SK-N-SH treated with all-trans-retinoic acid at 6 μM for 48 hours (cell line): Measurements from ENCODE around the gene OR12D2.

Experiments used
- ATAC-seq: fragments of 200-7000 bp; cut with Tn5 transposase; 3 replicates; pipeline ENCODE4 v1.9.1; 2020; ENCODE audit warnings: mild to moderate bottlenecking, moderate library complexity
- ARNTL ChIP-seq: fragments of 450-650 bp; formaldehyde crosslinking; IDR thresholded peaks from 2 replicates; pipeline ENCODE4 v1.5.0; 2020; ENCODE audit warnings: low read depth, mild to moderate bottlenecking, moderate library complexity, borderline replicate concordance
- BACH2 ChIP-seq: fragments of 250-450 bp; sonication (Bioruptor Pico); IDR thresholded peaks from 2 replicates; pipeline ENCODE4 v1.9.0; 2021; ENCODE audit warnings: mild to moderate bottlenecking, borderline replicate concordance
- CREB5 ChIP-seq: fragments of 250-450 bp; sonication (Bioruptor Pico); IDR thresholded peaks from 2 replicates; pipeline ENCODE4 v1.5.1; 2020; ENCODE audit warnings: low read depth, mild to moderate bottlenecking, moderate library complexity
- CSDC2 ChIP-seq: fragments of 250-450 bp; sonication (Bioruptor Pico); IDR thresholded peaks from 2 replicates; pipeline ENCODE4 v1.5.0; 2020; ENCODE audit warnings: mild to moderate bottlenecking, moderate library complexity
- CSRNP3 ChIP-seq: fragments of 250-450 bp; sonication (Bioruptor Pico); IDR thresholded peaks from 2 replicates; pipeline ENCODE4 v1.5.1; 2021; ENCODE audit warnings: mild to moderate bottlenecking, moderate library complexity
- GLIS3 ChIP-seq: fragments of 250-450 bp; sonication (Bioruptor Pico); IDR thresholded peaks from 2 replicates; pipeline ENCODE4 v1.5.0; 2020; ENCODE audit warnings: mild to moderate bottlenecking, moderate library complexity
- ISL1 ChIP-seq: fragments of 250-450 bp; sonication (Bioruptor Pico); IDR thresholded peaks from 2 replicates; pipeline ENCODE4 v2.1.2; 2022; ENCODE audit warnings: mild to moderate bottlenecking, moderate library complexity
- OSR1 ChIP-seq: fragments of 250-450 bp; sonication (Bioruptor Pico); IDR thresholded peaks from 2 replicates; pipeline ENCODE4 v1.8.0; 2022; ENCODE audit warnings: moderate library complexity, mild to moderate bottlenecking, inconsistent platforms
- PATZ1 ChIP-seq: fragments of 250-450 bp; sonication (Bioruptor Pico); IDR thresholded peaks from 2 replicates; pipeline ENCODE4 v1.8.0; 2020; ENCODE audit warnings: mild to moderate bottlenecking, moderate library complexity, borderline replicate concordance
- POU6F1 ChIP-seq: fragments of 250-450 bp; sonication (Bioruptor Pico); IDR thresholded peaks from 2 replicates; pipeline ENCODE4 v1.8.0; 2021; ENCODE audit warnings: low read depth, mild to moderate bottlenecking, moderate library complexity, borderline replicate concordance
- PPARA ChIP-seq: fragments of 250-450 bp; sonication (Bioruptor Pico); IDR thresholded peaks from 2 replicates; pipeline ENCODE4 v1.5.0; 2020; ENCODE audit warnings: mild to moderate bottlenecking, borderline replicate concordance
- RARB ChIP-seq: fragments of 250-450 bp; sonication (Bioruptor Pico); IDR thresholded peaks from 2 replicates; pipeline ENCODE4 v1.8.0; 2021; ENCODE audit warnings: mild to moderate bottlenecking, moderate library complexity
- SNAI2 ChIP-seq: fragments of 250-450 bp; sonication (Bioruptor Pico); IDR thresholded peaks from 2 replicates; pipeline ENCODE4 v1.5.0; 2020; ENCODE audit warnings: mild to moderate bottlenecking, moderate library complexity
- TCF4 ChIP-seq: fragments of 250-450 bp; sonication (Bioruptor Pico); IDR thresholded peaks from 2 replicates; pipeline ENCODE4 v1.8.0; 2021; ENCODE audit warnings: mild to moderate bottlenecking, moderate library complexity, borderline replicate concordance
- TOX ChIP-seq: fragments of 250-450 bp; sonication (Bioruptor Pico); IDR thresholded peaks from 2 replicates; pipeline ENCODE4 v1.8.0; 2021; ENCODE audit warnings: mild to moderate bottlenecking, moderate library complexity, borderline replicate concordance
- TSHZ2 ChIP-seq: fragments of 250-450 bp; sonication (Bioruptor Pico); IDR thresholded peaks from 2 replicates; pipeline ENCODE4 v1.5.0; 2020; ENCODE audit warnings: mild to moderate bottlenecking, moderate library complexity
- ZC3H10 ChIP-seq: fragments of 250-450 bp; sonication (Bioruptor Pico); IDR thresholded peaks from 2 replicates; pipeline ENCODE4 v1.5.1; 2021; ENCODE audit warnings: mild to moderate bottlenecking, moderate library complexity
- ZFP3 ChIP-seq: fragments of 250-450 bp; sonication (Bioruptor Pico); IDR thresholded peaks from 2 replicates; pipeline ENCODE4 v1.5.0; 2020; ENCODE audit warnings: mild to moderate bottlenecking, moderate library complexity
- ZFP30 ChIP-seq: fragments of 450-650 bp; formaldehyde crosslinking; IDR thresholded peaks from 2 replicates; pipeline ENCODE4 v1.5.0; 2022; ENCODE audit warnings: mild to moderate bottlenecking, moderate library complexity
- ZNF565 ChIP-seq: fragments of 450-650 bp; formaldehyde crosslinking; conservative IDR thresholded peaks from 2 replicates; pipeline ENCODE4 v1.5.0; 2020; ENCODE audit warnings: low read depth, mild to moderate bottlenecking, moderate library complexity
- ZNF70 ChIP-seq: fragments of 450-650 bp; formaldehyde crosslinking; IDR thresholded peaks from 2 replicates; pipeline ENCODE4 v1.5.0; 2020; ENCODE audit warnings: mild to moderate bottlenecking, moderate library complexity

OR12D2 gene

GRCh38 chr6:29355603-29356002 is 39.8 kb upstream of the OR12D2 start:
- ATAC-seq, result no peak
- TF ChIP-seq RARB (CRISPR knock-in tag) (no peak), POU6F1 (CRISPR knock-in tag) (no peak), CSRNP3 (CRISPR knock-in tag) (no peak), ZNF70 (no peak), ZNF565 (CRISPR knock-in tag) (no peak), TCF4 (CRISPR knock-in tag) (no peak), ISL1 (no peak), TSHZ2 (CRISPR knock-in tag) (no peak), CREB5 (CRISPR knock-in tag) (no peak), GLIS3 (CRISPR knock-in tag) (no peak), ZFP3 (CRISPR knock-in tag) (no peak), ARNTL (no peak), PATZ1 (no peak), PPARA (CRISPR knock-in tag) (no peak), OSR1 (CRISPR knock-in tag) (no peak), ZC3H10 (CRISPR knock-in tag) (no peak), ZFP30 (CRISPR knock-in tag) (no peak), TOX (CRISPR knock-in tag) (no peak)

- ATAC-seq, result no peak
- TF ChIP-seq ZC3H10 (CRISPR knock-in tag) (no peak), PATZ1 (no peak)
Observed at GRCh38 chr6:29368765-29369164, 26.7 kb upstream of the OR12D2 start, which contains the start of gene OR5V1. Gene OR5V1 (minus strand): TSS chr6:29368865. CDS start chr6:29356195, 12,670 bp downstream.

GRCh38 chr6:29375191-29375590 is 20.2 kb upstream of the OR12D2 start, which contains the start of gene OR12D3:
Gene OR12D3 (minus strand): TSS chr6:29375291. CDS start chr6:29375287, 4 bp downstream.
- ATAC-seq, result no peak
- no peak for TF ChIP-seq ARNTL
- no peak for TF ChIP-seq ZC3H10 (CRISPR knock-in tag)
- no peak for TF ChIP-seq RARB (CRISPR knock-in tag)
- no peak for TF ChIP-seq OSR1 (CRISPR knock-in tag)
- TF ChIP-seq BACH2, result no peak
- TF ChIP-seq ISL1, result no peak
- no peak for TF ChIP-seq TCF4 (CRISPR knock-in tag)
- no peak for TF ChIP-seq TSHZ2 (CRISPR knock-in tag)
- TF ChIP-seq ZNF70, result no peak
- no peak for TF ChIP-seq ZFP3 (CRISPR knock-in tag)
- no peak for TF ChIP-seq SNAI2 (CRISPR knock-in tag)
- no peak for TF ChIP-seq PPARA (CRISPR knock-in tag)
- no peak for TF ChIP-seq GLIS3 (CRISPR knock-in tag)
- no peak for TF ChIP-seq TOX (CRISPR knock-in tag)
- TF ChIP-seq ZFP30 (CRISPR knock-in tag), result no peak
- no peak for TF ChIP-seq ZNF565 (CRISPR knock-in tag)
- TF ChIP-seq CSDC2 (CRISPR knock-in tag), result no peak
